G401.6 (cell line): Measurements from ENCODE around the gene CD8B2.
A peak's percentile ranks its signal among the peaks of the same experiment; 100 is the strongest.
"Not testable (repeated sequence)": the region's sequence is repeated elsewhere in the genome, so short reads cannot be mapped to it uniquely, and the experiment has no call there.

ENCODE experiments used
- FAIRE-seq: peaks from 2 replicates; lab custom pipeline; 2012; peaks lifted over from hg19 to GRCh38; lab: Jason Lieb, UNC

The CD8B2 gene

GRCh38 chr2:106486551-106487385 is at the start of gene CD8B2:
Gene CD8B2, plus strand, starts transcription at chr2:106487364. Its CDS starts 63 bp downstream, at chr2:106487427.
- FAIRE-seq, result not testable (repeated sequence)

GRCh38 chr2:106461882-106462281 is 25.3 kb upstream of the CD8B2 start:
- not testable (repeated sequence) for FAIRE-seq

- FAIRE-seq, result not testable (repeated sequence)
Measured at GRCh38 chr2:106467516-106467915, 19.6 kb upstream of the CD8B2 start.

GRCh38 chr2:106468107-106468506 is 19.1 kb upstream of the CD8B2 start, which contains the start of gene RGPD3:
Gene RGPD3, minus strand, starts transcription at chr2:106468413. Its CDS starts 125 bp downstream, at chr2:106468288.
- FAIRE-seq, result not testable (repeated sequence)

- FAIRE-seq, result peak; percentile 34
Measured at GRCh38 chr2:106470658-106471057, 16.5 kb upstream of the CD8B2 start.

GRCh38 chr2:106477647-106478046 is 9.5 kb upstream of the CD8B2 start:
- not testable (repeated sequence) for FAIRE-seq

GRCh38 chr2:106479563-106479962 is 7.6 kb upstream of the CD8B2 start:
- not testable (repeated sequence) for FAIRE-seq

- not testable (repeated sequence) for FAIRE-seq
Measured at GRCh38 chr2:106487386-106488191, 425 bp downstream of the CD8B2 start.

GRCh38 chr2:106489701-106490100 is 2.5 kb downstream of the CD8B2 start:
- not testable (repeated sequence) for FAIRE-seq

- not testable (repeated sequence) for FAIRE-seq
Measured at GRCh38 chr2:106492399-106492798, 5.2 kb downstream of the CD8B2 start.

GRCh38 chr2:106492913-106493312 is 5.7 kb downstream of the CD8B2 start:
- not testable (repeated sequence) for FAIRE-seq

- FAIRE-seq, result not testable (repeated sequence)
Measured at GRCh38 chr2:106498549-106498948, 11.4 kb downstream of the CD8B2 start.

- FAIRE-seq, result not testable (repeated sequence)
Measured at GRCh38 chr2:106500350-106500749, 13.2 kb downstream of the CD8B2 start.

- not testable (repeated sequence) for FAIRE-seq
Measured at GRCh38 chr2:106502351-106502750, 15.2 kb downstream of the CD8B2 start.

GRCh38 chr2:106504192-106504591 is 17.0 kb downstream of the CD8B2 start:
- not testable (repeated sequence) for FAIRE-seq

- FAIRE-seq, result not testable (repeated sequence)
Measured at GRCh38 chr2:106504787-106505186, 17.6 kb downstream of the CD8B2 start.

GRCh38 chr2:106506002-106506687 is 19.0 kb downstream of the CD8B2 start:
- FAIRE-seq, result not testable (repeated sequence)

- FAIRE-seq, result not testable (repeated sequence)
Measured at GRCh38 chr2:106508660-106509373, 21.7 kb downstream of the CD8B2 start.

GRCh38 chr2:106509374-106509770 is 22.2 kb downstream of the CD8B2 start:
- FAIRE-seq, result not testable (repeated sequence)

- not testable (repeated sequence) for FAIRE-seq
Measured at GRCh38 chr2:106510791-106511190, 23.6 kb downstream of the CD8B2 start.

- FAIRE-seq, result not testable (repeated sequence)
Measured at GRCh38 chr2:106511476-106511901, 24.3 kb downstream of the CD8B2 start.
